Stomach (tissue), 9 donors: ENCODE results near the gene SPEG. TPM values are rescaled to one million over a fixed set of nuclear protein-coding genes. Genes with fewer than 3 reads are reported as not detected.

ENCODE experiments used
- DNase-seq, 2 donors: peaks; one replicate each; pipeline versions ENCODE4 v3.0.0 to v3.0.0-alpha.2; 2013 to 2019
- H3K27ac ChIP-seq, 5 donors: fragments of 200-600 bp in 4 of 5; sonication (generic) in 4 of 5; one replicate each; pipeline ENCODE4 v1.5.1; 2013 to 2019; ENCODE audit warnings: mild to moderate bottlenecking in 1 of 5, moderate library complexity in 1 of 5
- H3K27me3 ChIP-seq, 3 donors: fragments of 200-600 bp; sonication (generic); one replicate each; pipeline ENCODE4 v1.5.1; 2017 to 2019; ENCODE audit warnings: mixed run types in 1 of 3
- H3K36me3 ChIP-seq, 4 donors: fragments of 200-600 bp; sonication (generic); 1 replicate in 3 of 4; 2 replicates in 1 of 4; pipeline ENCODE4 v1.5.1; 2016 to 2019
- H3K4me1 ChIP-seq, 4 donors: fragments of 200-600 bp; sonication (generic); one replicate each; pipeline ENCODE4 v1.5.1; 2016 to 2019
- H3K4me3 ChIP-seq, 4 donors: fragments of 200-600 bp; sonication (generic) in 3 of 4; one replicate each; pipeline ENCODE4 v1.5.1; 2016 to 2019; ENCODE audit warnings: mild to moderate bottlenecking in 1 of 4
- H3K9me3 ChIP-seq, 4 donors: fragments of 200-600 bp; sonication (generic); one replicate each; pipeline ENCODE4 v1.5.1; 2016 to 2019
- CTCF ChIP-seq, 7 experiments: fragments of 450-650 bp in 4 of 7; fragments of 200-600 bp in 3 of 7; sonication (generic) in 3 of 7; IDR thresholded peaks; one replicate each; pipeline ENCODE4 v1.5.1; 2016 to 2019; ENCODE audit warnings: antibody characterized with exemption in 7 of 7, control low read depth in 2 of 7, mild to moderate bottlenecking in 1 of 7
- EP300 ChIP-seq: sonication (generic); formaldehyde crosslinking; IDR thresholded peaks from one replicate; pipeline ENCODE4 v1.6.1; 2017; ENCODE audit warnings: antibody characterized with exemption
- POLR2A ChIP-seq, 4 donors: fragments of 450-650 bp; IDR thresholded peaks; one replicate each; pipeline ENCODE4 v1.6.1; 2016; ENCODE audit warnings: antibody characterized with exemption in 4 of 4, control low read depth in 2 of 4, mild to moderate bottlenecking in 1 of 4, moderate library complexity in 1 of 4
- POLR2AphosphoS5 ChIP-seq, 3 donors: sonication (generic); formaldehyde crosslinking; IDR thresholded peaks; one replicate each; pipeline ENCODE4 v1.6.1; 2016; ENCODE audit warnings: antibody characterized with exemption in 3 of 3
- WGBS, 5 donors: extraction: QIAGEN DNeasy Blood & Tissue Kit in 3 of 5; methylation state at CpG; one replicate each; pipeline versions ENCODE4 v1.1.5 to v1.1.7; 2013 to 2018; 5-methylcytosine and 5-hydroxymethylcytosine counted together
- intact Hi-C: fragments of 100-400 bp; cut with DNase I; formaldehyde crosslinking; loops from one replicate; pipeline ENCODE4 v1.15.1; 2023; ENCODE audit warnings: low total_unique reads
- polyA plus RNA-seq, 3 donors: library from polyadenylated mRNA; stranded (reverse); fragments of 200-250 nt; gene quantifications; one replicate each; pipeline ENCODE4 v1.2.3, GENCODE V29; 2013
- total RNA-seq, 5 donors: library from RNA; depleted of rRNA; stranded (reverse); fragments of >200 nt; gene quantifications; one replicate each; pipeline versions ENCODE4 v1.1.0 to v1.2.3, GENCODE V29; 2014 to 2016
- donor health status: healthy with polysubstance abuse.
- donor health status: Bipolar disorder and iron deficiency.
- donor health status: healthy.

Gene SPEG
- total and polyA plus RNA-seq, 8 donors: 7.4 to 106 (median 27.2) TPM

- no peak overlapping the region for H3K4me3 ChIP-seq
- peaks cover 0 to 78% (median 27%) of the 10 kb centered on the region in 3 donors for H3K27me3 ChIP-seq
- H3K4me1 ChIP-seq: peaks cover 0 to 19% (median 8%) of the 10 kb centered on the region in 4 donors
- 62 to 77% (median 74%) methylated on average over 13 to 14 of the region's 14 CpGs for WGBS, 5 donors
- no peak for DNase-seq
- intact Hi-C loops: loop anchor here (5.0 kb wide), 1 partner anchor 41 kb away; no protein-coding TSS in a partner anchor
- H3K36me3 ChIP-seq: peaks cover 0 to 39% (median 14%) of the 10 kb centered on the region in 4 donors
- H3K9me3 ChIP-seq: no peaks in the 10 kb centered on the region
- no peak for TF ChIP-seq POLR2AphosphoS5 (IDR thresholded peaks at IDR 0.05)
- TF ChIP-seq CTCF (IDR thresholded peaks at IDR 0.05): no peak
- no peak for TF ChIP-seq POLR2A (IDR thresholded peaks at IDR 0.05)
- no peak for TF ChIP-seq EP300
- peak overlapping the region in 1 of 5 donors; percentile 3 for H3K27ac ChIP-seq
Observed at GRCh38 chr2:219491278-219491963, 56.8 kb downstream of the SPEG start.

GRCh38 chr2:219492575-219492974, 57.9 kb downstream of the SPEG start:
- Histone ChIP-seq H3K27ac (peak overlapping the region in 1 of 5 donors; percentile 23), H3K9me3 (no peaks in the 10 kb centered on the region), H3K4me1 (peaks cover 11 to 31% (median 19%) of the 10 kb centered on the region in 4 donors), H3K4me3 (no peak overlapping the region), H3K36me3 (peaks cover 0 to 39% (median 14%) of the 10 kb centered on the region in 4 donors), H3K27me3 (peaks cover 0 to 78% (median 37%) of the 10 kb centered on the region in 3 donors)
- intact Hi-C loops: loop anchor here (5.0 kb wide), 1 partner anchor 40 kb away; no protein-coding TSS in a partner anchor
- 51 to 67% (median 58%) methylated on average over 3 to 20 of the region's 20 CpGs; no CpG with 5 or more reads in 1 of the 5 donors for WGBS, 5 donors
- DNase-seq: no peak
- no peak for TF ChIP-seq POLR2AphosphoS5 (IDR thresholded peaks at IDR 0.05)
- TF ChIP-seq POLR2A (IDR thresholded peaks at IDR 0.05): no peak

GRCh38 chr2:219493086-219493485, 58.4 kb downstream of the SPEG start:
- Histone ChIP-seq H3K27me3 (peaks cover 0 to 76% (median 36%) of the 10 kb centered on the region in 3 donors), H3K27ac (peak overlapping the region in 1 of 5 donors; percentile 23), H3K4me1 (peaks cover 14 to 36% (median 24%) of the 10 kb centered on the region in 4 donors), H3K36me3 (peaks cover 0 to 36% (median 13%) of the 10 kb centered on the region in 4 donors), H3K4me3 (no peak overlapping the region), H3K9me3 (no peaks in the 10 kb centered on the region)
- no peak for TF ChIP-seq CTCF (IDR thresholded peaks at IDR 0.05)
- TF ChIP-seq POLR2AphosphoS5 (IDR thresholded peaks at IDR 0.05): no peak
- TF ChIP-seq POLR2A (IDR thresholded peaks at IDR 0.05): no peak
- no peak for TF ChIP-seq EP300
- DNase-seq: no peak
- WGBS, 5 donors: 86 to 92% (median 88%) methylated on average over 5 of the region's 5 CpGs
- intact Hi-C loops: loop anchor here (5.0 kb wide), 1 partner anchor 39 kb away; no protein-coding TSS in a partner anchor

GRCh38 chr2:219494952-219495530, 60.4 kb downstream of the SPEG start:
- peaks cover 0 to 60% (median 28%) of the 10 kb centered on the region in 3 donors for H3K27me3 ChIP-seq
- peak overlapping the region in 3 of 5 donors; percentile 98 to 99 (median 98) for H3K27ac ChIP-seq

More at GRCh38 chr2:219494952-219495530, 60.4 kb downstream of the SPEG start:
- Histone ChIP-seq H3K9me3 (no peaks in the 10 kb centered on the region), H3K4me1 (peaks cover 21 to 47% (median 40%) of the 10 kb centered on the region in 4 donors), H3K36me3 (peaks cover 0 to 17% (median 5%) of the 10 kb centered on the region in 4 donors), H3K4me3 (no peak overlapping the region)
- no peak for DNase-seq
- TF ChIP-seq POLR2AphosphoS5 (IDR thresholded peaks at IDR 0.05) (no peak), CTCF (IDR thresholded peaks at IDR 0.05) (no peak), EP300 (no peak), POLR2A (IDR thresholded peaks at IDR 0.05) (no peak)
- WGBS, 5 donors: 18 to 24% (median 23%) methylated on average over 10 of the region's 10 CpGs
- intact Hi-C loops: loop anchor here (5.0 kb wide), 1 partner anchor 37 kb away; no protein-coding TSS in a partner anchor
